Measurements from ENCODE around the gene COL26A1.
"Not testable (repeated sequence)": the region's sequence is repeated elsewhere in the genome, so short reads cannot be mapped to it uniquely, and the experiment has no call there.

The COL26A1 gene

GRCh38 chr7:101596898-101597297 is 234.2 kb downstream of the COL26A1 start:
- in situ Hi-C loops (cut with HindIII; ENCODE audit: low pct_unique_long_range_greater_than_20kb, low sequenced_read_pairs), result no loop called here
- no peak for TF ChIP-seq JUND (IDR thresholded peaks at IDR 0.05; ENCODE audit: low read depth)
- no peak for DNase-seq (ENCODE audit: low read depth in 1 of 2, low spot score in 1 of 2)

GRCh38 chr7:101597941-101598340 is 235.3 kb downstream of the COL26A1 start:
- no peak for DNase-seq (ENCODE audit: low read depth in 1 of 2, low spot score in 1 of 2)
- TF ChIP-seq JUND (IDR thresholded peaks at IDR 0.05; ENCODE audit: low read depth), result no peak
- in situ Hi-C loops (cut with HindIII; ENCODE audit: low pct_unique_long_range_greater_than_20kb, low sequenced_read_pairs), result no loop called here

- no peak for DNase-seq (ENCODE audit: low read depth in 1 of 2, low spot score in 1 of 2)
- in situ Hi-C loops (cut with HindIII; ENCODE audit: low pct_unique_long_range_greater_than_20kb, low sequenced_read_pairs), result no loop called here
- TF ChIP-seq JUND (IDR thresholded peaks at IDR 0.05; ENCODE audit: low read depth), result no peak
These were observed 235.8 kb downstream of the COL26A1 start for GRCh38 chr7:101598422-101598985.

- DNase-seq (ENCODE audit: low read depth in 1 of 2, low spot score in 1 of 2), result no peak
- no peak for TF ChIP-seq JUND (IDR thresholded peaks at IDR 0.05; ENCODE audit: low read depth)
- in situ Hi-C loops (cut with HindIII; ENCODE audit: low pct_unique_long_range_greater_than_20kb, low sequenced_read_pairs), result no loop called here
These were observed 236.5 kb downstream of the COL26A1 start for GRCh38 chr7:101598986-101599771.

- in situ Hi-C loops (cut with HindIII; ENCODE audit: low pct_unique_long_range_greater_than_20kb, low sequenced_read_pairs), result no loop called here
- no peak for TF ChIP-seq JUND (IDR thresholded peaks at IDR 0.05; ENCODE audit: low read depth)
- no peak for DNase-seq (ENCODE audit: low read depth in 1 of 2, low spot score in 1 of 2)
These were observed 237.1 kb downstream of the COL26A1 start for GRCh38 chr7:101599787-101600186.

GRCh38 chr7:101602082-101602481 is 239.4 kb downstream of the COL26A1 start:
- in situ Hi-C loops (cut with HindIII; ENCODE audit: low pct_unique_long_range_greater_than_20kb, low sequenced_read_pairs), result no loop called here
- DNase-seq (ENCODE audit: low read depth in 1 of 2, low spot score in 1 of 2), result no peak
- TF ChIP-seq JUND (IDR thresholded peaks at IDR 0.05; ENCODE audit: low read depth), result no peak

- in situ Hi-C loops (cut with HindIII; ENCODE audit: low pct_unique_long_range_greater_than_20kb, low sequenced_read_pairs), result no loop called here
- DNase-seq (ENCODE audit: low read depth in 1 of 2, low spot score in 1 of 2), result peak; percentile 35 to 71
- TF ChIP-seq JUND (IDR thresholded peaks at IDR 0.05; ENCODE audit: low read depth), result no peak
These were observed 240.0 kb downstream of the COL26A1 start for GRCh38 chr7:101602484-101603241.

- TF ChIP-seq JUND (IDR thresholded peaks at IDR 0.05; ENCODE audit: low read depth), result no peak
- DNase-seq (ENCODE audit: low read depth in 1 of 2, low spot score in 1 of 2), result no peak
- in situ Hi-C loops (cut with HindIII; ENCODE audit: low pct_unique_long_range_greater_than_20kb, low sequenced_read_pairs), result no loop called here
These were observed 241.8 kb downstream of the COL26A1 start for GRCh38 chr7:101604331-101604933.

GRCh38 chr7:101604934-101605332 is 242.3 kb downstream of the COL26A1 start:
- DNase-seq (ENCODE audit: low read depth in 1 of 2, low spot score in 1 of 2); in situ Hi-C loops (cut with HindIII; ENCODE audit: low pct_unique_long_range_greater_than_20kb, low sequenced_read_pairs): not testable (repeated sequence)

GRCh38 chr7:101605611-101606497 is 243.2 kb downstream of the COL26A1 start:
- no peak for DNase-seq (ENCODE audit: low read depth in 1 of 2, low spot score in 1 of 2)
- no peak for TF ChIP-seq JUND (IDR thresholded peaks at IDR 0.05; ENCODE audit: low read depth)
- in situ Hi-C loops (cut with HindIII; ENCODE audit: low pct_unique_long_range_greater_than_20kb, low sequenced_read_pairs), result no loop called here

GRCh38 chr7:101606498-101606923 is 243.8 kb downstream of the COL26A1 start:
- DNase-seq (ENCODE audit: low read depth in 1 of 2, low spot score in 1 of 2), result no peak
- TF ChIP-seq JUND (IDR thresholded peaks at IDR 0.05; ENCODE audit: low read depth), result no peak
- in situ Hi-C loops (cut with HindIII; ENCODE audit: low pct_unique_long_range_greater_than_20kb, low sequenced_read_pairs), result no loop called here

All from T47D (cell line).